SW480 (cell line): ENCODE measurements around the gene COL5A1.

Source experiments
- DNase-seq: peaks from one replicate; pipeline ENCODE4 v3.0.0-alpha.2; 2016; ENCODE audit warnings: low spot score

Gene COL5A1

DNA sequence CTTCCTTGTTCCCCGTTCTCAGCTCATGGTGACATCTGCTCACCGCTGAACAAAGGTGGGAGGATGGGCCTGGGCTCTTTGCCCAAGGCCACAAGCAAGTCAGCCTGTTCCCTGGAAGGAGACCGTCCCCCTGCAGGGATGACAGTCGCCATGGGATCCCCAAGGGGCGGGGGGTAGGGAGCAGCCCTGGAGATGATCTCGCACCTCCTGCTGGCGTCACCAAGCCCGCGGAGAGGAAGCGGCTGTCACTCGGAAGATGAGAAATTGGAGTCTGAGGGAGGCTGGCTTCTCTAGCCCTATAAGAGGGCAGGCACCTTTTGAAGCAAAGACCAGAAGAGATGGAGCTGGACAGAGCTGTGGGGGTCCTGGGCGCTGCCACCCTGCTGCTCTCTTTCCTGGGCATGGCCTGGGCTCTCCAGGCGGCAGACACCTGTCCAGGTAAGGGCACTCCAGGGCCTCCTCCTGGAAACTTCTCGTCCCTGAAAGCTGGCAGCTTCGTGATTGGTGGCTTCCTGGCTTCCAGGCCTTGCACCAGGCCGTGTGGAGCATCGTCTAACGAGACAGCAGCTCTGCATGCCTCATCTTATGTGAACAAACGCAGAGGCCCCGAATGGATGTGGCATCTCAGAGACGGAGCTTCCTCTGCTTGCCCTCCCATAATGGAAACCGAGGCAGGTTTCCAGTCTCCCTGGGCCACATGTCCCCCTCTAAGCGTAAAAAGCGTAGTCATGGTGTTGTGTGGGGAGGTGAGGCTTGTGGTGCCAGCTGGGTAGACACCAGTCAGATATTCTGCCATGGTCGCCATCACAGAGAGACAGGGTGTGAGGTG is 239.1 kb downstream of the COL5A1 start, which contains the start of gene FCN2:
TSS of gene FCN2 (plus strand) at position 327 of the 829 bp plus-strand sequence. CDS start at position 339, 12 bp downstream.
- DNase-seq, result no peak

GRCh38 chr9:134881313-134881670 is 239.7 kb downstream of the COL5A1 start:
- DNase-seq, result no peak

DNA sequence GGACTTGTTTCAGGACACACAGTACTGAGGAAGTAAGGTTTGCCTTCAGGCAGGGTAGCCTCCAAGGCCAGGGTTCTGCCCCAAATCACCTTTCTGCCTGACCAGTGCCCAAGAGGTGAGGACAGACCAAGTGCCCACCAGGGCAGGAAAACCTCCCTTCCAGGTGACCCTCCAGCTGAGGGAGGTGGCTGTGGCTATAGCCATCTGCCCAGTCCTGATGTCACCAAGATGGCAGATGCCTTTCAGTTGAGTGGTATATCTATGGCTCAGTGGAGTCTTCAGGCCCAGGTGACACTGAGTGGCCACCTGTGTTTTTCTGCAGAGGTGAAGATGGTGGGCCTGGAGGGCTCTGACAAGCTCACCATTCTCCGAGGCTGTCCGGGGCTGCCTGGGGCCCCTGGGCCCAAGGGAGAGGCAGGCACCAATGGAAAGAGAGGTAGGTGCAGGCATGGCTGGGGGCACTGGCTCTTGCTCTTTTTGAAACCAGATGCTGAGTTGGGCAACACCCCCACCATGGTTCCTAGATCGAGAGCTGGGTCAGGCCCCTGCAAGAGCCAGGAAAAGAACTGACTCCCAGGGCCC is 240.7 kb downstream of the COL5A1 start:
- no peak for DNase-seq

DNA sequence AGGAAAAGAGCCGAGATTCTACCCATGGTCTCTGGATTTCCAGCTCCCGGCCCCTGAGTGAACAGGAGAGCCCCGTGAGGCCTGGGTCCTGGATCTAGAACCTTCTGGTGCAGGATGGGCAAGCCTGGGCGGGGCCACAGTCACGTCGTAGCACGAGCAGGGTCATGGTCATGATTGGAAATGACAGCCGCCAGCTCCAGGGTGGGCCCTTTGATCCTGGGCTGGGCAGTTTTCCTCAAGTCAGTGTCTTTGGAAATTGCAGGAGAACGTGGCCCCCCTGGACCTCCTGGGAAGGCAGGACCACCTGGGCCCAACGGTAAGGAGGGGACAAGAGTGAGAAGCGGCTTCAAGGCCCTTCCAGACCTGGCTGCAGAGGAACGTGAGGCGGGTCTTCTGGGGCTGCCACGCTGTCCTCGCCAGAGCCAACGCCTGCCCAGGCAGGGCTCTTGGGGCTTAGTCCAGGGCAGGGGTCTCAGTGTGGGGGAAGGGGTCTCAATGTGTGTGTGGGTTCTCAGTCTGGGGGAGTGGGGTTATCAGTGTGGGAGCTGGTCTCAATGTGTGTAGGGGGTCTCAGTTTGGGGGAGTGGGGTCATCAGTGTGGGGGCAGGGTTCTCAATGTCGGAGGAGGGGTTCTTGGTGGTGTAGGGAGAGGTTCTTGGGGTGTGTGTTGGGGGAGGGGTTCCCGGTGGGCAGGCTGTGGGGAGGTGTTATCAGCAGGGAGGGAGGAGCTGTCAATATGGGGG is 241.6 kb downstream of the COL5A1 start:
- DNase-seq, result no peak

- no peak for DNase-seq
Observed at GRCh38 chr9:134884492-134884891, 242.9 kb downstream of the COL5A1 start.

- DNase-seq, result no peak
Observed at GRCh38 chr9:134885001-134885678, 243.5 kb downstream of the COL5A1 start.

GRCh38 chr9:134885679-134886412 is 244.2 kb downstream of the COL5A1 start:
- no peak for DNase-seq

GRCh38 chr9:134886413-134886913 is 244.9 kb downstream of the COL5A1 start:
- no peak for DNase-seq

DNA sequence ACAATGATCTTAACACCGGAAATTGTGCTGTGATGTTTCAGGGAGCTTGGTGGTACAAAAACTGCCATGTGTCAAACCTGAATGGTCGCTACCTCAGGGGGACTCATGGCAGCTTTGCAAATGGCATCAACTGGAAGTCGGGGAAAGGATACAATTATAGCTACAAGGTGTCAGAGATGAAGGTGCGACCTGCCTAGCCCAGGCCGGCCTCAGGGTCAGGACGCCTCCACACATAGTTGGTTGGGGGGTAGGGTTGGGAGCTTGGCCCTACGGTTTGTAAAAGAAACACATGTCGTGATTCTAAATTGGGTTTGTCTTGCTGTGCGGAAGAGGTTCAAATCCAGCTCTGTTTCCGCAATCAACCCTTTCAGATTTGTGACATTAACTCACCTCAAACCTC is 245.6 kb downstream of the COL5A1 start:
- DNase-seq, result no peak

DNA sequence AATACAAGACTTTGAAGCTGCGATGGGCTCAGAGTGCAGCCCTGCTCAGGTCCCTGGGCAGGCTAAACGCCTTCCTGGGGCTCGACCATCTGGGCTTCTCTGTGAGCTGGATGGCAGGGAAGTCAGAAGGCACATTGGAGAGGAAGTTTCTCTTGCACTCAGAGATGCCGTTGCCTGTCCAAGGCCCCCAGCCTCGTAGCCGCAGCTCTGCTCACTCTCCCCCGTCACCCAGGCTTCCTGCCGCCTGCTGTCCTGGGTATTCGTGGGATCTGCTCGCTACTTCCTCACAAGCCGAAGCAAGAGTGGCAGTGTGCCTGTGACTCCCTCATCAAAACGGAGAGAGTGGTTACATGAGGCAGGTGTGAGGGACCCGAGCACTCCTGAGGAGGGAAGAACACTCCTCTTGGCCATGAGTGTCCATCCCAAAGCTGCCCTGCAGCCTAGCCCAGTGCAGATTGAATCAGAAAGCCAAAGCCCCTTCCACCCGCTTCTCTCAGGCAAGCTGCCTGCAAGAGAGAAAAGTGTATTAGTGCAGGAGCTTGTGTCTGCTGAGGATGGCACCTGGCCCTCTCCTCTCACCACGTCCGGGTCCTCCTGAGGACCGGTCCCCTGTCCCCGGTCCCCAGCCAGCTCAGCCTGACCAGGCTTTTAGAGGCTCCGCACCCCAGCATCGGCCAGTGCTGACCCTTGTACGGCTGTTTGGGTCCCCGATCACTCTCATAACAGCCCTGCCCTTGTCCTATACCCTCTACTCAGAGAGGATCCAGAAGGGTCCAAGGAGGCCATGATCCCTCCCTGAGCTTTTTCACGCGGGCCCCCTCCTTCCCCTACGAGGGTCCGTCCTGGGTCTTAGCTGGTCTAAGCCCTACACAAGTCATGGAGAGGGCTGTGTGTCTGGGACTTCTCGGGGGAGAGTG is 246.3 kb downstream of the COL5A1 start:
- DNase-seq, result no peak

DNA sequence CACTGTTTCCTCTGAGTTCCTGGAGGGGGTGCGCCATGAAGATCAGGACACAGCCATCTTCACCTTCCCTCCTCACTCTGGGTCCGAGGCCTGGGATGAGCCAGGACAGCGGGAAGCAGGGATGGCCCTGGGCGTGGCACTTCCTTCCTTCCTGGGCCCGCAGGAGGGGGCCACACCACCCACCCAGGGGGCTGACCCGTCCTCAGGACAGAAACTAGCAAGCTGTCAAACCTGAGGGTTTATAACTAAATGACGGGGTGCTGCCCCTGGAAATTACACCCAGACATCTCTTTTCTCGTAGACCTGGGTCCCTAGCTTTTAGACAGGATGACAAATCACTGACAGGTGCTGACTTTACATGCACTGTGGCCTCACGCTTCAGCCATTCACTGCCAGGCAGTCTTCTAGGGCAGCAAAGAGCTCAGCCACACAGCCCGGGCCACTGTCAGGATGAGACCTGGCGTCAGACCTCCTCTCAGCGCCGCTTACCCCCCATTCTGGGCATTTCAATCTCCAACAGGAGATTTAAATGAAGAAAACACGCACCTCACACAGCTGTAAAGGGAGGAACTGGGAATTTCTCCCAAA is 247.1 kb downstream of the COL5A1 start:
- DNase-seq, result no peak

DNA sequence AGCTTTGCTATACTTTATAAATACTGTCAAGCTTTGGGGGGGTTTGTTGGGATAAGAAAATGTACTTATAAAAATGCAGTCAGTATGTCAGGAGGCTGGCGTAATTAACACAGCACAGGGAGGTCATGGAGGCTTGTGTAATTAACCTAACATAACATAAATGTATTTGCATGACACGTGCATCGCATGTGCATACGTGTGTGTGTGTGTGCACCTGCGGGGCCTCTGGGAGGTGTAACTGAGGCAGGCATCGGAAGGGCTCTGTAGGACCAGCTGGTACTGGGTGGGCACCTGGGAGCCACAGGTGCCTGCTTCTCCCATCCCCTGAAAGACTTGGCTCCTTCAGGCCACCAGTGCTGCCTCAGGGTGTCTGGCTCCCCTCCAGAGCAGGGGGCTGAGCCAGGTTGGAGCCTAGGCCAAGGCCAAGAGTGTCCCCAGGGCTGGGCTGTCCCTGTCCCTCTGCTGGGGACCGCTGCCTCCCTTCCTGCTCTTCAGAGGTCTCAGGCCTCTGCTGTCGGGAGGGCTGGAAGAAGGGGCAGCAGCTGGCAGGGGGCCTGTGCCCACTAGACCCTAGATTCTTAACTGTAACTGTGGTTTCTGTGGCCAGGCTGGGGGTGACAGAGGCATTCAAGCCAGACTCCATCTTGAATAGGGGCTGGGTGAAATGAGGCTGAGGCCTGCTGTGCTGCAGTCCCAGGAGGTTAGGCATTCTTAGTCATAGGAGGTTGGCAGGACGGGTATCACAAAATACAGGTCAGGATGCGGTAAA is 248.0 kb downstream of the COL5A1 start:
- no peak for DNase-seq

DNA sequence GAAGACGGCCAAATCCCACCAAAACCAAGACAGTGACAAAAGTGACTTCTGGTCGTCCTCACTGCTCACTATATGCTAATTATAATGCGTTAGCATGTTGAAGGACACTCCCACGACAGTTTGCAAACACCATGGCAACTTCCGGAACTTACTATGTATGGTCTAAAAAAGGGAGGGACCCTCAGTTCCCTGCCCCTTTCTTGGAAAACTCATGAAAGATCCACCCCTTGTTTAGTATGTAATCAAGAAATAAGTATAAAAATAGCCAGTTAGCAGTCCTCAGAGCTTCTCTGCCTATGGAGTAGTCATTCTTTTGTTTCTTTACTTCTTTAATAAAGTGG is 248.5 kb downstream of the COL5A1 start:
- no peak for DNase-seq

GRCh38 chr9:134891053-134891452 is 249.4 kb downstream of the COL5A1 start:
- no peak for DNase-seq

DNA sequence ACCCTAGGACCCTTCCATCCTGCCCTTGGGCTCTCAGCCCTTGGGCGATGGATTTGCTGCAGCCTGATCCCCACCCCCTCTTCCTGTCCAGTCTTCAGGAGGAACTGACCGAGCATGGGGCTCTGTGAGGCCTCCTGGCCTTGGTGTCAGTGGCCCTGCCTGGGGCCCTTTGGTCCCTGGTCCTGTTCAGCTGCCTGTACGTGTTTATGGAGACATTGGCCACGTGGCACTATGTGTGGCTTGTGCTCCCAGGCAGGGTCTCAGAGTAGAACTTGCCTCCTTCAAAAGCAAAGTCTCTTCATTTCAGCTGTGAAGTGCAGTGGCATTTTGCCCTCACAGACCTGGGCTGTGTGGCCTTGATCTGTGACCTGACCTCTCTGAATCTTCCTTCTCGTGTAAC is 250.1 kb downstream of the COL5A1 start:
- DNase-seq, result no peak

DNA sequence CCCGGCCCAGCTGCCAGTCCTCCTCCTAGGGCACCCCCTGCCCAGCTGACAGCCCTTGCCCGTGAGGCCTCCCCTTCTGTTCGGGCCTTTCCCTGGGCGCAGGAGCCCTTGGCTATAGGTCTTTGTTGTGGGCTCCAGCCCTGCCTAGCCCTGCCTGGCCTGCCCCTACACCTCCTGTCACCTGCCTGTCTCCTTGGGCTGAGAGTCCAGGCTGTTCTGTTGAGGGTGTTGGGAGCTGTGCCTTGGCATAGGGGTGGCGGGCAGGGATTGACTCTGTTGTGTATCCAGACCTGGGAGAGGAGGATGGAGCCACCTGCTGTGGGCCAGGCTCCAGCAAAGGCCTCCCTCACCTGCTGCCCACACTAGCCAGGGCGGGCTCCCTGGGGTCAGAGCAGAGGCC is 250.6 kb downstream of the COL5A1 start:
- DNase-seq, result no peak

- DNase-seq, result no peak
Observed at GRCh38 chr9:134892820-134893420, 251.3 kb downstream of the COL5A1 start.
